Activated CD4-positive, alpha-beta T cell treated with anti-CD3 and anti-CD28 coated beads, Interleukin-2, amount 50 U/mL, for 24 hours (primary cell): ENCODE data around the gene MTNR1B.

Experiments
- DNase-seq, 2 donors: peaks; one replicate each; pipeline ENCODE4 v3.0.0-alpha.2; 2020; ENCODE audit warnings: low read depth in 1 of 2, low spot score in 1 of 2

Gene MTNR1B

DNA sequence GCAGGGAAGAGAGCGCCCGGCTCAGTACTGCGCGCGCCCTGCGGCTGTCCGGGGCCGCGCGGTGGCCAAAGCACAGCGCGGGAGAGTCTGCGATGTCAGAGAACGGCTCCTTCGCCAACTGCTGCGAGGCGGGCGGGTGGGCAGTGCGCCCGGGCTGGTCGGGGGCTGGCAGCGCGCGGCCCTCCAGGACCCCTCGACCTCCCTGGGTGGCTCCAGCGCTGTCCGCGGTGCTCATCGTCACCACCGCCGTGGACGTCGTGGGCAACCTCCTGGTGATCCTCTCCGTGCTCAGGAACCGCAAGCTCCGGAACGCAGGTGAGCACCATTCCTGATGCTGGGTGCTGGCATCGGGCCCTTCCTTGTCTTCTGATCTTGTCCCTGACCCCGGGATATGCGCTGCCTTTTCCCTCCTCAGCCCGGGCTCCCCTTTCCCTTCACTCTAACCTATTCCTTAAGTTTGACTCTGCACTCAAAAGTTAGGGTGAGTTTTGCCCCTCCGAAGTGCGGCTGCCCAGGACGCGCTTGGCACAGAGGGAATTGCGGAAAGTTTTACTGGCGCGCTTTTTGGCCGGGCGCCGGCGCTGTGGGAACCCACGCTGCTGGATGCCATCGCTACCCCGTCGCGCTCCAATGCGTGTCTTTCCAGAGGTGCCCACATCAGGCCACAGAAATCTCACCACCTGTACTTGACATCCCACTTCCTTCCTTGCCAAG lies at the start of gene MTNR1B:
Gene MTNR1B (plus strand): TSS at position 18 of the 714 bp plus-strand sequence. CDS start 75 bp downstream, at position 93.
- DNase-seq: no peak

DNA sequence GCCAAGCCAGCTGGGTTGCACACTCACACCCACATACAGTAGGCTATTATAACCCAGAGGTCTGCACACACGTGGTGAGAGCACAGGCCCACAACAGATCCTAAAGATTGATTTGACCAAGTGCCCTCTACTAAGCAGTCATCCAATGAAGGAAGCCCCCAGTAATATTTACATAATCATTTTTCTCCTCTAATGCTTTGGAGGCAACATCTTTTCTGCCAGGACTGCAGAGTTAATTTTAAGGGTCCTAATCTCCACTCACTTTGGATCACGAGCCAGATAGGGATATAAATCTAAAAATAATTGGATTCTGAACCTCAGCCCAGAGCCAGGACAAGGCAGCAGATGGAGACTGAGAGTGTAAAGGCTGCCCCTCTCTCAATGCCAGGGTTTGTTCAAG lies 49.1 kb upstream of the MTNR1B start:
- no peak for DNase-seq

DNA sequence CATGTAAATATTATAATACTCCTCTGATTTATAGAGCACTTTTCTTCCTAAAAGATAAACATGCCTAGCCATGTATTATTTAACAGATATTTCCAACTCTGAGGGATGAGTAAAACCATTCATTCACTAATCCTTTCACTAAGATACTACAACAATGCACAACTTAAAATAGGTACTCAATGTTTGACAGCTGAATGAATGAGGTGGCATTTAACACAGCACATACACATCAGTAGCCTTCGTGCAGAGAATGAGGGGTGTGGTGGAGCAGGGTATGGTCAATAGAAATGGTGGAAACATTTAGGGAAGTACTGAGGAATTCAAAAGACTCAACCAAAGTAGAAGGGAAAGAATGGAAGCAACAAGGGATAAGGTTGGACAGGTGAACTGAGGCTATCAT lies 46.7 kb upstream of the MTNR1B start:
- no peak for DNase-seq

DNA sequence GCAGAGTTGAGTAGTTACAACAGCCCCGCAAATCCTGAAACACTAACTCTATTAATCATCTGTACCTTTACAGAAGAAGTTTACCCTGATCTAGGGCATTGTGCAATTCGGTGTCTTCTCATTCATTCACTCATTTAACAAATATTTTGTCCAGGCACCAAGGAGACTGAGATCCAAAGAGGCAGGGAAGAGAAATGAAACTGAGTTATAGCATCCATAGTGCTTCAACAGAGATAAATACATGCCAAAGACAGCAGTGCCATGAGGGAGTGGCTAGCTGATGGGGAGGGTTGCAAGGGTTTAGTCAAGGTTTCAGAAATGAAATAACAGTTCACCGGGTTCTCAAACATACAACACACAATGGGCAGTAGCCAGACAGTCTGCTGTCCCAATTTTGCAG lies 40.2 kb upstream of the MTNR1B start:
- DNase-seq: no peak

DNA sequence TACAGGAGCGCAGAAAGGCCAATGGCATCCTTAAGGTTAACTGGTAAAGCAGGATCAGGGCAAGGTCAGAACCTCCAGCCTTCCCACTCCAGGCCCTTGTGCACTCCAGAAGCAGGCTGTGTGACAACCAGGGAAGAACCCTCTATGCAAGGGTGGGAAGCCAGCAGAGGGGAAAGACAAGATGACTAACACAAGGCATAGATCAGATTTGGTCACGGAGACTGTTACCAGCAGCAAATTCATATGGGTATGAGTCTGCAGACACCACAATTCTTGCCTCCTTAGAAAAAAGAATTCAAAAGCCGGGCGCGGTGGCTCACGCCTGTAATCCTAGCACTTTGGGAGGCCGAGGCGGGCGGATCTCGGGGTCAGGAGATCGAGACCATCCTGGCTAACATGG lies 39.8 kb upstream of the MTNR1B start:
- DNase-seq: no peak

DNA sequence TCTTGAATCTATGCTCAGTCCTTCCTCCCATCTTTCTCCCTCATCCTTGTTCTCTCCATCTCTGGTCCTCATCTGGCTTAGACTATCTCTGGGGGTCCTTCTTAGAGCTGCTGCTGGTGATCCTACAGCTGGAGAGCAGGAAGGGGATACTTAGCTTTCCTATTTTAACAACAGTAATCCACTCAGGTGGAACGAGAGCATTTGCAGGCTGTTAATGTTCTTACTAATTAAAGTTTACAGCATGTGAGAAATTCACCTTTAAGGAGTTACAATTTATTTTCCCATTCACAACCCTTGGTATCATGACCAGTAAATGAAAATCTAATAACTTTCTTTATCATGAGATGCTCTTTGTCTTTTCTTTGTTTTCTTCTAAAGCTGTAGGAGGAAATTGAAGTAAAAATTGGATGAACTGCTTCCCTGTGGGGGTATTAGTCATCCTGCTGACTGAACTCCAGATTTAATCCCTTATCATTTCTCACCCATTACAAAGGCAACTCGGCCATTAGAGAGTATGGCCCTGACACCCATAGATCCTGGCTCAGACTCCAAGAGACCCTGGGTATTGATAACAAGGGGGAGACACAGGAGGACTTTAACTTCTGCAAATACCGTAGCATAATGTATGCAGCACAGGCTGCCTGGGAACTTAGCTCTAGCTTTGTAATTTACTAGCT lies 37.6 kb upstream of the MTNR1B start:
- no peak for DNase-seq

DNA sequence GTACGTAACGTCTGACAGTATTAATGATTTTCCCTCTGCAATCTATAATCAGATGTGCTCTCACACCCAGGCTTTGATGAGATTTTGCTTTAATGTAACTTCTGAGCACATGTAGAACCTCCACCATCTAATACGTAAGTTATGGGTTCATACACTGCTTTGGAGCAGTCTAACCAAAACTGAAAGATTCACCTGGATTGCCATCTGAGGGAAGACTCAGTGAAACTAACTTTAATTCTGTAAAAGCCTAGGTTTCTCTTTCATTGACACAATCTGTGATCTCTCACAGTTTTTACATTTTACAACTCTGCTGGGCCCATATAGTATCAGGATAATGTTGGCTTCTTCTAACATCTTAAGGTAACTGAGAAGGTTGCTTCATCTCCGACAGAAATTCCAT lies 30.1 kb upstream of the MTNR1B start:
- no peak for DNase-seq

DNA sequence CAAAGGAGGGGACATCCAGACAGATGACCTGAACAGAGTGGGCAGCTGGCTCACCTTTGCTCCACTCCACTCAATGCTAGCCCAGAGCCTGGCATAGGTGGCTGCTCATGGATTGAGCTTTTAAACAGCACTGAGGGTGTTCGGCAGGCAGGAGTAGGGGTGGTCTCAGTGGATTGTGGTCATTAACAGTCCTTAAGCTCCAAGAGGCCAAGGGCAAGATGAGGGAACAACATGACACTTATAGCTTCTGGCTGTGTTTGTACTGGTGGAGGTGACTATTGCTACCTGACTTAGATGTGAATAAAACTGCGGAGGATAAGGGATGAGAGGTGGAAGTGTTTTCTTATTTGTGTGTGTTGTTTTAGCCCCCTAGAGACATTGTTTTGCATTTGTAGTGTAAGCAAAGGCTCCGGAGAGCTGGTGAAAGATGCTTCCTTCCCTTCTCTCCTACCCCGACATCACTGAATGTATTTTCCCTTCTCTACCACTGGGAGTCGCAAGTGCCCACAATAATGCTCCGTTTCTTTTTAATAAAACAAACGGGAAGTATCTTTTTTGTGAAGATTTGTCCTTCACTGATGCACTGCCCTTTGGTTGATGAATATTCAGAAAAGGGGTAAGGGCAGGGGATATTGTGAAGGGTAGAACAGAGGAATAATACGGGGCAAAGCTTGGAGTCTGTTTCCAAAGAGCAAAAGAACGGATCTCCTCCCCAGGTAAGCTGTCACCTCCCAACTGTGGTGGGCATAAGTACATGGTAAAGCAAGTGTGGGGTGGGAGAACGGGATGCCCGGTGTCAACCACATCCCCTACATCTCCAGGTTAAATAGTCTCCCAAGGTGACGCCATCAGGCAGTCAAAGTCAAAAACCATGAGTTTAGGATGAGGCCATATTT lies 27.5 kb upstream of the MTNR1B start:
- no peak for DNase-seq

DNA sequence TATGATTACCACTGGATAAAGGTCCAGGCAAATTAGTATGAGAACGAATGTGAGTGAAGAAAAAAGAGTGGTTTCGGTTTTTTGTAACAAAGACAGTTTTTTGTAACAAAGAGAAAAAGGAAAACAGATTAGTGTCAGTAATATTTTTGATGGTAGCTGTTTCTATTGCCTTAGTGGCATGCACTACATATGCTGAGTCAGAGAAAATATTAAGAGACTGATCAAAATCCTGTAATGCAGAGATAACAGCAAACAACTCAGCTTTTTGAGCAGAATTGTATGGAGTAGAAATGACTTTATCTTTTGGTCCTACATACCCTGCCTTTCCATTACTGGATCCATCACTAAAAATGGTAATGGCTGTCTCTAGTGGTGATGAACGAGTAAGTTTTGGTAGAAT lies 22.7 kb upstream of the MTNR1B start:
- DNase-seq: no peak

DNA sequence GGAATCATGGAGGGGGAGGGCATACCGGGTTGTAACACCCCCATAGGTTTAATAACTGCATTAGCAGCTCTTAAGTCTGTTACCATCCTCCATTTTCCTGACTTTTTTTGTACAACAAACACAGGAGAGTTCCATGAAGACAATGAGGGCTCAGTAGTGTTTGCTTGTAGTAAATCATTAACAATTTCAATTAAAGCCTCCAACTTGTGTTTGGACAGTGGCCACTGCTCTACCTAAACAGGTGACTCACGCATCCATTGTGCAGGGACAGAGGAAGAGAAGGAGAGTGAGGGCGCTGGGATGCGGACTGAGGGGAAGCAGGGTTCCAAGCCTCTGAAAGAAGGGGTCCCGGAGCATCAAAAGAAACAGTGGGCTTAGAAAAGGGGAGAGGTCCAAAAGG lies 21.3 kb upstream of the MTNR1B start:
- DNase-seq: no peak

DNA sequence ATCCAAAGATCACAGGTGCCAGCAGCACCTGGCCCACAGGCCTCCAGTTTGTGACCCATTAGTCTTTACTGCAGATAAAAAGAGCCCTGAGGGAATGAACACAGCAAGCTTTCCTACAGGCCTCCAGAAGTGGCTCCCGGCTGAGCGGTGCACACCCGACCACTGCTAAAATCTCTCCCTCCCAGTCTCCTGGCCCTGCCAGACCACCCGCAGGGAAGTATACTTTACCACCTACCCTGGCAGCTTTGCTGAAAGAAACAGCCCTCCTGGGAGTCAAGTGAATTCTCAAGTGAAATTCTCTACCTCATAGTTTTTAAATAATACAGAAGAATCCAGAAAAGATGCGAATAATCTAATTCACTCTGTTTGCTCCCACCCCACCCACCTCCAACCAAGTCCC lies 15.4 kb upstream of the MTNR1B start:
- DNase-seq: no peak

DNA sequence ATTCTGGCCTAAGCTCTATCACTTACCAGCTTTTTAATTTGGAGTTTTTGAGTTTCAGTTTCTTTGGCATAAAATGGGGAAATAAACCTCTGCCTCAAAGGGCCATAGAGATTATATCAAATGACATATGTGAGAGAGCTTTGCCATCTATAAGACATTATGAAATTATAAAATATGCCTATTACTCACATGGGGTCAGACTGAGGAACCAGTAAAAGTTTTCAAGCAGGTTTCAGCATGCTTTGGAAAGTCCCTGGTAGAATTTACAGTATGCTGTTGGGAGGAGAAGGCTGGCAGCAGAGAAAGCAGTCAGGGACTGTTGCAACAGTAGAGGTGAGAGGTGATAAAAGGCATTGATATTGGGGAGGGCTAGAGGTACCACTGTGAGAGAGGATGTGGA lies 13.6 kb upstream of the MTNR1B start:
- DNase-seq: no peak

DNA sequence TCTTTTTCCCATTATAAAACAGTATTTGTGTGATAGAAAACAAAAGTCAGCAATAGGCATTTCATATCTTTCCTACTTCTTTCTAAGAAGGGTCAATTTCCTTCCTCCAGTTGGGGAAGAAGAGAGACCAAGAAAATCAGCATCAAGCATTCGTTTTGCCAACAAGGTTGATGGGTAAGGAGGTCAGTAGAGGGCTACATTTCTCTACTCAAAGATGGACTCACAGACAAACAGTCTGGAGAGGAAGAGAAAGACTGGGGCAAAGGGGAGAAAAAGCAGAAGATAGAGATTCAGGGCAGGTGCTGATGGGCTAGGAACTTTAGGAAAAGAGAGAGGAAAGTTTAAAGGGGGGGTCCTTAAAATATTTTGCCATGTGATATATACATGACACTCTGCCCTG lies 8.6 kb upstream of the MTNR1B start:
- DNase-seq: no peak

DNA sequence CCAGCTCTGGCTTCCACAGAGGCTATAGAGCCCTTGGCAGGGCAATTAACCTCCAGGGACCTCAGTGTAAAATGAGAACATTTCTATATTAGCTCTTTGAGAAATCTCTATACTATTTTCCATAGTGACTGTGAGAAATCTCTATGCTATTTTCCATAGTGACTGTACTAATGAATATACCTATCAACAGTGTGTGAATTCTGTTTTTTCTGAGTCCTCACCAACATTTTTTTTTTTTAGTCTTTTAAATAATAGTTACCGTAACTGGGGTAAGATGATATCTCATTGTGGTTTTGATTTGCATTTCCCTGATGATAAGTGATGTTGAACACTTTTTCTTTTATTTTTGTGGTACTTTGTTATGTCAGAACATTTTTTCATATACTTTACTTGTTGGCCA lies 7.0 kb upstream of the MTNR1B start:
- DNase-seq: no peak

DNA sequence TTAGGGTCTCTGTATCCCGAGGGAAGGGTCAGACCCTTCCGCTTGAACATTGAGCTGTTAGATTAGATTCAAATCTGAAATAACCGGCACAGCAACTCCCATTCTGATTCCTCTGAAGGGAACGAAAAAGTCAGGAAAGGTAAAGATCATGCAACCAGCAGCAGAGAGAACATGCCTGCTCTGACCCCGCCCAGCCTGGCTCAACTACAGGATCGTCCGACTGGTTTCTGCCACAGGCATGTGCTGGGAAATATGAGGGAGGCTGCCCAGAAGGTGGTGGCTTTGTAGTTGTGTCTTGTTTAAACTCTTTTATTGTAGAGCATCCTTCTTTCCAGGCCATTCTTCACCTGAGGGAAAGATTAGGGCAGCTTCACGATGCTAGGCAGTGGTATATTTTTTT lies 5.0 kb upstream of the MTNR1B start:
- no peak for DNase-seq

DNA sequence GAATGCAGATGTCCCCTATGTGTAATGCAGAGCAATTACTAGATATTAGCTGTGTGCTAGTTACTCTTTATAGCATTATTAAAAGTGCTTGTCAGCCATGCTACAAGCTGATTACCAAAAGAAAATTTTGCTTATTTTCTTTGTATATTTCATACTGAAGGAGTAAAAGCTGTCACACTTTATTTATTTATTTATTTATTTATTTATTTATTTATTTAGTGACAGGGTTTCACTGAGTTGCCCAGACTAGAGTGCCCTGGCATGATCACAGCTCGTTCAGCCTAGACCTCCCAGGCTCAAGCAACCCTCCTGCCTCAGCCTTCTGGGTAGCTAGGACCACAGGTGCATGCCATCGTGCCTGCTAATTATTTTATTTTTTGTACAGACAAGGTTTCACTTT lies 4.3 kb upstream of the MTNR1B start:
- no peak for DNase-seq

DNA sequence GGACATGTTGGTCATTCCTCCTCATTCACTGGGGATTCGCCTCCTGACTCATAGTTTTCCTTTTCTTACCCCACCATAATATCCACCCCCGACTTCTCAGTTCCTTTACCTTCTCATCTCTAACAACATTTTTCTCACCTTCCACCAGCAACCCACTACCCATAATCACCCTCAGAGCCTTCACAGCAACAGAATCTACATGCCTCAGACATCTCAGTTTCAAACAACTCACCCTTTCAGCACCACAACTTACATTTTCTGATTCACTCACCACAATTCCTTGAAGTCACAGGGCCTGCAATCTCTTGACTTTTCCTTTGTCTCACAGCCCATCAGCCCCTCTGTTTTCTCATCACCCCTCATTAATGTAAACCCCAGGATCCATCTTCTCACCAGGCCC lies 2.3 kb upstream of the MTNR1B start:
- no peak for DNase-seq

DNA sequence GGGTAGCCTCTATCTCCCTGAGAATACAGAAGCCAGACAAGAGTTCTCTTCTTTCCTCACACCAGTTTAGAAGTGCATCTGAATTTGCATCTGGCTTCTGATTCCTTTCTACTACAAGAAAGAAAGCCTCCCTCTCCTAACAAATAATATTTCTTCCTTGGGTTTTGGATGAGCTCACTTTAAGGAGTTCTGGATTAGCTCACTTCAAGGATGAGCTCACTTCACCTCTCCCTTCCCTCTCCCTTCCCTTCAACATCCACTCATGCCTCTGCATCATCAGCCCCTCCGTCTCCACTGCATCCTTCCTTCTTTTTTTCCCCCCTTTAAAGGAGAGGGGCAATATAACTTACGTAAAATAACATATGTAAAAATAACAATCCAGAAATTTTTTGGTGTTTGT lies 1.6 kb upstream of the MTNR1B start:
- no peak for DNase-seq

DNA sequence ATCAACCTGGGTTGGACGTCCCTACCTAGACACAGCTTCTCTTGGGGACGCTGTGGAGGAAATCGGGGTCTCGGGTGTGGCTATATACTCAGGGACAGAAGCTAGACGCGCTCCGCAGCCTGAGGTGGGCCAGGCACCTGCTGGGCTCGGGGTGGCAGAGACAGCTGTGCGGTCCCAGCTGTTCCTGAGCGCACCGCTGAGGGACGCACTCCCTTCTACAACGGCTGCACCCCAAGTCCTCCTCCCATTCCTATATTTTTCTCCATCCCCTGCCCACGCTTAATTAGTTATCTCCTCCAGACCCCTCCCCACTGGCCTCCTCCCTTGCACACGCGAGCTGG lies 188 bp upstream of the MTNR1B start:
- DNase-seq: no peak

DNA sequence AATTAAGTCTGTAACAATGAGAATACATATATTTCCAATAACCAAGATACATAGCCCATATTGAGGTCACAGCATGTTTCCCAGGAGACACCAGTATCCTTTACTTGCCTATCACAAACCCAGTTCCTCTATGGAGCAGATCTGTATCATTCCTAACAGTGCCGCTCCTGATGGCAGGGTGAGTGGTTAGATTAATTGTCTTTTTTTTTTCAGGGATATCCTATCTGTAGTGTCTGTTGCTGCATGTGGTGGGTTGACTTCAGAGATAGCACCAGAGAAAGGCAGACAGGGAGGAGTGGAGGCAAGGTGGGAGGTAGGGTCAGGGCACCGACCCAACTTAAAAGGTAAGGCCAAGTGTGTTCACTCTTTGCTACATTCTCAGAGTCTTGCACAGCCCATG lies 2.8 kb downstream of the MTNR1B start:
- DNase-seq: no peak

DNA sequence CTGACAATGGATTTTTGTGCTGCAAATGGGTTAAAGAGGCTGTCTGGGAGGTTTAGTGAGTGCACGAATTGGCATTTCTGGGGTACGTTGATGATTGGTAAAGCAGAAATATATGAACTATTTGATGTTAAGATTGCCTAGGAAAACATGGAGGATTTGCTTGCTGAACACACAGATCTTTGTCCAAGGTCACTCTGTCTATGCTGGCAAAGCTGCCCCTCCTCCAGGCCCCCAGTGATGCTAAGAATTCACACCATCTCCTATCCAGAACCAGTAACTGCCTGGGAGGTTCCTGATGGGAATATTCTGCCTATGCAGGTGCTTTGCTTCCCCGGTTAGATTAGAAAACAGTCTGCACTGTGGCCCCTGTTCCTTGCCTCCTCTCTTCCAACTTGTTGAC lies 5.8 kb downstream of the MTNR1B start:
- DNase-seq: no peak

DNA sequence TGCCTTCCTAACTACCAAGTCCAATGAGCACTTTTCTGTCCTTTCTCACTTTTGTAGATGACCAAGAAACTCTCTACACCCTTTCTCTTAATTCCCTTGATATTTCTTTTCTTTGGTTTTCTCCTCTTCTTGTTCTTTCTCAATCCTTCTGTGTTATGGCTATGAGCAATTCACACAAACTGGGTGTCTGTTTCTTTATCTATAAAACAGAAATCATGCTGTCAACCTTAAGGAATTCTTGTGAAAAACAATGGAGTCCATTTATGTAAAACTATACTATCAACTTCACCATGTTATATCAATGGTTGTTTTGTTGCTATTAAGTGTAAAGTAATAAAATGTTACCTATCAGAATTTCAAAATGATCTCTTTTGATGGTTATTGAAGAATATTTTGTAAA lies 7.2 kb downstream of the MTNR1B start:
- no peak for DNase-seq
